GM12892 (cell line): ENCODE results near the gene LAMA2.

Experiments used
- POLR2AphosphoS5 ChIP-seq: IDR thresholded peaks from 2 replicates; pipeline ENCODE4 v1.6.1; 2011; ENCODE audit warnings: low read depth, low read length, control low read depth
- TAF1 ChIP-seq: IDR thresholded peaks from 2 replicates; pipeline ENCODE4 v1.6.1; 2011; ENCODE audit warnings: low read depth, mild to moderate bottlenecking, control low read depth, low read length, borderline replicate concordance

- TF ChIP-seq TAF1, result no peak
- no peak for TF ChIP-seq POLR2AphosphoS5
Observed at GRCh38 chr6:129211626-129212025, 328.7 kb downstream of the LAMA2 start.
